ENCODE results near the gene METTL25B. TPM values are rescaled to one million over a fixed set of nuclear protein-coding genes. Genes with fewer than 3 reads are reported as not detected.

Gene METTL25B
- total and polyA plus RNA-seq, 2 donors (not counting 3 experiments of a cell fraction or from before 2014, with no cell fraction given) = 12.8 to 15.0 TPM

DNA sequence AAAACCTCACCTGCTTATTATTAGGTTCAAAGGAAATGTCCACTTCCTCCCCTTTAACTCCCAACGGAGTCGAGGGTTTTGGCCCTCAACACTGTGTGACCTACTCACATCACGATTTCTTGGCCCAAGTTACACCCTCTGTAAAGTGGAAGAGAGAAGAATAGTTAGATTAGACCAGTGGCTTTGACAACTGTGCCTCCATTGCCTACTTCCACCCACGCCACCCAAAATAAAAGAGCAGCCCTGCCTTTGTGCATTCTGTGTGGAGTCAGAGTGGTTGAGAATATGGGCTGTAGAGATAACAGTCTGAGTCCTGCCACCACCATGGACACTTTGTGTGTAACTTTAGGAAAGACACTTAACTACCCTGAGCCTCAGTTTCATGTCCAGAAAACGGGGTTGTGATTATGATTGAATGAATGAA, 27.3 kb downstream of the METTL25B start:
- no peak for FAIRE-seq

DNA sequence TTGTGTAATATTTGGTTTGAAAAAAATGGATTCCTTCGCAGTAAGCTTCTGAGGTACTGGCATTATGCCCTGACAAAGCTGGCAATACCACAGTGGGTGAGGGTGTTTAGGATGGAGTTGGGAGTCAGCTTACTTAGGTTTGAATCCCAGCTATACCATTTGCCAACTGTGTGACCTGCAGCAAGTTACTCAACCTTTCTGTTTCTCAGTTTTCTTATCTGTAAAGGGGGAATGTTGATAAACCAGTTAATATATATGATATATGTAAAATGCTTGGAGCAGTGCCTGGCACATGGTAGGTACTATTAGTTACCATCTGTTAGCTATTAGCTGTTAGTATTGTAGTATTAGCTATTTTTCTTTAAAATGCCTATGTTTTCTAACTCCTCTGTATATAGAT, 28.1 kb downstream of the METTL25B start:
- intact Hi-C loops (cut with micrococcal nuclease) = no loop called here
- ChIA-PET POLR2A (no interaction called here), CTCF (interaction anchor here (1.0 to 1.7 kb wide), 5 partner anchors 10 to 30 kb away, joined by 3 to 6 read pairs (median 5); partner anchors contain the start of genes METTL25B, MRPL24 and PRCC)
- Histone ChIP-seq H4K20me1 (replicated peaks; ENCODE audit: control insufficient read depth, extremely low read depth, insufficient read depth, low read length) (no peaks in the 10 kb centered on the region), H3K9me3 (replicated peaks; ENCODE audit: control insufficient read depth, insufficient read depth, low read length) (no peaks in the 10 kb centered on the region), H3K4me1 (ENCODE audit: control insufficient read depth, extremely low read depth, insufficient read depth, low read length) (peaks cover 10% of the 10 kb centered on the region), H3K27ac (ENCODE audit: insufficient read depth, low read depth, low read length) (no peak overlapping the region), H3K4me2 (ENCODE audit: insufficient read depth, low read length) (no peak overlapping the region), H2AFZ (ENCODE audit: low read depth, low read length) (no peak overlapping the region), H3K4me3 (replicated peaks in 1 of 3; ENCODE audit: insufficient read depth in 1 of 3, low read depth in 1 of 3, low read length in 3 of 3) (no peak overlapping the region), H3K9me1 (replicated peaks; ENCODE audit: control insufficient read depth, extremely low read depth, insufficient read depth, low read length) (no peaks in the 10 kb centered on the region), H3K9ac (replicated peaks; ENCODE audit: extremely low read depth, insufficient read depth, low read length) (no peak overlapping the region), H3K79me2 (ENCODE audit: control insufficient read depth, insufficient read depth, low read length) (peaks cover 8% of the 10 kb centered on the region), H3K36me3 (ENCODE audit: control insufficient read depth in 2 of 2, extremely low read depth in 1 of 2, insufficient read depth in 2 of 2, low read length in 2 of 2) (no peaks in the 10 kb centered on the region), H3K27me3 (ENCODE audit: control insufficient read depth in 2 of 2, insufficient read depth in 2 of 2, low read length in 2 of 2) (no peaks in the 10 kb centered on the region)
- FAIRE-seq (no peak), DNase-seq (ENCODE audit: low read depth, low spot score) (no peak)
- dilution Hi-C loops (cut with MboI; ENCODE audit: extremely low pct_ligation_motif_present, low sequenced_read_pairs) = no loop called here
- TF ChIP-seq EZH2 (IDR thresholded peaks at IDR 0.05; ENCODE audit: borderline replicate concordance, low read depth, low read length, severe bottlenecking) (no peak), JUN (IDR thresholded peaks at IDR 0.05; ENCODE audit: borderline replicate concordance, insufficient read depth, insufficient read length, low read depth) (no peak), POLR2A (IDR thresholded peaks at IDR 0.05; ENCODE audit: low read depth, low read length) (no peak), MYC (IDR thresholded peaks at IDR 0.05; ENCODE audit: low read depth, low read length) (no peak), FOS (IDR thresholded peaks at IDR 0.05; ENCODE audit: borderline replicate concordance, insufficient read depth, low read length) (no peak), GATA2 (IDR thresholded peaks at IDR 0.05; ENCODE audit: insufficient read depth, insufficient read length, low read depth, low read length) (no peak), POLR2AphosphoS5 (IDR thresholded peaks at IDR 0.05; ENCODE audit: insufficient read depth, low read depth, low read length) (no peak)
- TF ChIP-seq, protein P1, sequence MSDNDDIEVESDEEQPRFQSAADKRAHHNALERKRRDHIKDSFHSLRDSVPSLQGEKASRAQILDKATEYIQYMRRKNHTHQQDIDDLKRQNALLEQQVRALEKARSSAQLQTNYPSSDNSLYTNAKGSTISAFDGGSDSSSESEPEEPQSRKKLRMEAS (IDR thresholded peaks at IDR 0.05; ENCODE audit: insufficient read depth, insufficient read length) = no peak
- TF ChIP-seq, protein P2, sequence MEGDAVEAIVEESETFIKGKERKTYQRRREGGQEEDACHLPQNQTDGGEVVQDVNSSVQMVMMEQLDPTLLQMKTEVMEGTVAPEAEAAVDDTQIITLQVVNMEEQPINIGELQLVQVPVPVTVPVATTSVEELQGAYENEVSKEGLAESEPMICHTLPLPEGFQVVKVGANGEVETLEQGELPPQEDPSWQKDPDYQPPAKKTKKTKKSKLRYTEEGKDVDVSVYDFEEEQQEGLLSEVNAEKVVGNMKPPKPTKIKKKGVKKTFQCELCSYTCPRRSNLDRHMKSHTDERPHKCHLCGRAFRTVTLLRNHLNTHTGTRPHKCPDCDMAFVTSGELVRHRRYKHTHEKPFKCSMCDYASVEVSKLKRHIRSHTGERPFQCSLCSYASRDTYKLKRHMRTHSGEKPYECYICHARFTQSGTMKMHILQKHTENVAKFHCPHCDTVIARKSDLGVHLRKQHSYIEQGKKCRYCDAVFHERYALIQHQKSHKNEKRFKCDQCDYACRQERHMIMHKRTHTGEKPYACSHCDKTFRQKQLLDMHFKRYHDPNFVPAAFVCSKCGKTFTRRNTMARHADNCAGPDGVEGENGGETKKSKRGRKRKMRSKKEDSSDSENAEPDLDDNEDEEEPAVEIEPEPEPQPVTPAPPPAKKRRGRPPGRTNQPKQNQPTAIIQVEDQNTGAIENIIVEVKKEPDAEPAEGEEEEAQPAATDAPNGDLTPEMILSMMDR (IDR thresholded peaks at IDR 0.05; ENCODE audit: extremely low read depth in 1 of 2, insufficient read depth in 1 of 2, low read depth in 1 of 2, low read length in 2 of 2) = no peak
- BruUV-seq (replicated peaks) = no TSS peak

More for the DNA sequence above, 27.3 kb downstream of the METTL25B start:
- Histone ChIP-seq H2AFZ (ENCODE audit: low read depth, low read length) (no peak overlapping the region), H3K9me3 (replicated peaks; ENCODE audit: control insufficient read depth, insufficient read depth, low read length) (no peaks in the 10 kb centered on the region), H3K27ac (ENCODE audit: insufficient read depth, low read depth, low read length) (no peak overlapping the region), H3K9ac (replicated peaks; ENCODE audit: extremely low read depth, insufficient read depth, low read length) (no peak overlapping the region), H3K36me3 (ENCODE audit: control insufficient read depth in 2 of 2, extremely low read depth in 1 of 2, insufficient read depth in 2 of 2, low read length in 2 of 2) (no peaks in the 10 kb centered on the region), H3K9me1 (replicated peaks; ENCODE audit: control insufficient read depth, extremely low read depth, insufficient read depth, low read length) (no peaks in the 10 kb centered on the region), H3K4me3 (replicated peaks in 1 of 3; ENCODE audit: insufficient read depth in 1 of 3, low read depth in 1 of 3, low read length in 3 of 3) (no peak overlapping the region), H3K4me2 (ENCODE audit: insufficient read depth, low read length) (no peak overlapping the region), H4K20me1 (replicated peaks; ENCODE audit: control insufficient read depth, extremely low read depth, insufficient read depth, low read length) (no peaks in the 10 kb centered on the region), H3K79me2 (ENCODE audit: control insufficient read depth, insufficient read depth, low read length) (peaks cover 16% of the 10 kb centered on the region), H3K4me1 (ENCODE audit: control insufficient read depth, extremely low read depth, insufficient read depth, low read length) (peaks cover 10% of the 10 kb centered on the region), H3K27me3 (ENCODE audit: control insufficient read depth in 2 of 2, insufficient read depth in 2 of 2, low read length in 2 of 2) (no peaks in the 10 kb centered on the region)
- no TSS peak for BruUV-seq (replicated peaks)
- ChIA-PET CTCF (interaction anchor here (0.7 to 1.1 kb wide), 2 partner anchors 29 to 30 kb away, joined by 3 to 6 read pairs; no protein-coding TSS in a partner anchor), POLR2A (no interaction called here)
- DNase-seq (ENCODE audit: low read depth, low spot score) = no peak
- intact Hi-C loops (cut with micrococcal nuclease) (no loop called here), dilution Hi-C loops (cut with MboI; ENCODE audit: extremely low pct_ligation_motif_present, low sequenced_read_pairs) (no loop called here)
- TF ChIP-seq, protein P1 (IDR thresholded peaks at IDR 0.05; ENCODE audit: insufficient read depth, insufficient read length) = no peak

Data from endothelial cell of umbilical vein (primary cell).